Measurements from ENCODE around the gene MMP25.
"Not testable (repeated sequence)": the region's sequence is repeated elsewhere in the genome, so short reads cannot be mapped to it uniquely, and the experiment has no call there.

The MMP25 gene

DNA sequence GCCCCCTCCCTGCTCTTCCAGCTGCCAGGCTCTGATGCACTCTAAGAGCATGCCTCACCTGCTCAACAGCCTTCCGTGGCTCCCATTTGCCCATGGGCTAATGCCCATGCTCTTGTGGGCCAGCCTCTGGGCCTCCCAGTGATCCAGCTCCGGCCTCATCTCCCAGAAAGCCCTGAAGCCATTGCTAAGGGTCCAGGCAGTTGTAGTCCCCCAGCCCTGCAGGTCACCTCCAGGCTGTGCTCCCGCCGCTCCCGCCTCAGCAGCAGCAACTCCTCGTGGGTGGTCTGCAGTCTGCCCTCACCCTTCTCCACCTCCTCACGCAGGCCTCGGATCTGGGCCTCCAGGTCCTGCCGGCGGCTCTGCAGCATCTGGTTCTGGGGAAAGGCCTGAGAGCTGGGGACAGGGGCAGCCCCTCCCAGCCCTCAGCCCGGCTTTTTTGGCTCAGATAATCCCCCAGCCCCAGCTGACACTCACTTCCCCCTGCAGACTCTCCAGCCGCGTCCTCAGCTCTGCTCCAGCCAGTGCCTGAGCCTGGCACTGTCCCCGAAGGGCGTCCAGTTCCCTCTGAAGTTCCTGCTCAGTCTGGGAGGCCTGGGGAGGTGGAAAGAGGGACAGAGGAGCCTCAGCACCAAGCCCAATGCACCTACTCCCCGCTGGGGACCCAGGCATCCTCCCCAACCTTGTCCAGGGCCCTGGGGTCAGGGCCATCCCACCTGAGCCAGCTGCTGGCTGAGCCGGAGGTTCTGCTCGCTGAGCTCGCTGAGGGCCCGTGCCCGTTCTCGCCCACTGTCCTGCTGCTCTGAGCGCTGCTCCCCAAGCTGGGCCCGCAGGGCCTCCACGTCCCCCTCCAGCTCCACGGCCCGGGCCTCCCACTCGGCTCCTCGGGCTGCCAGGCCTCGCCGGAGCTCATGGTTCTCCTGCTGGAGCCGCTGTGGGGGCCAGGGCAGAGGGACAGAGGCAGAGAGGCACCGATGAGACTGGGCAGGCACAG, 15.8 kb upstream of the MMP25 start:
- DNase-seq = no peak

DNA sequence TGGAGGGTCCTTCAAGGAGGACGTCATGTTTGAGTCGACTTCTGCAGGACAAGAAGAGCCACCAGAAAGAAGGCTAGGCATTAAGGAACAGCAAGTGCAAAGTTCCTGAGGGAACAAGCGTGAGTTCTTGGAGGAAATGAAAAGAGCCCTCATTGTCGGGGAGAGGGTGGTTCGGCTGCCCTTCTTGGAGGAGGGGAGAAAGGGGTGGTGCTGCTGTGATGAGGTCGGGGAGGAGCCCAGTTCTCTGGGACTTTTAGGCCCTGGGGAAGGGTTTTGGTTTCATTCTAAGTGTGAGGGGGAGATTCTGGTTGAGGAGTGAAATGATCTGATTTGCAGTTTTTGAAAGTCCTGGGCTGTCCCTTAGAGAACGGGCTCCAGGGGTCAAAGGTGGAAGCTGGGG, 13.7 kb upstream of the MMP25 start:
- no peak for DNase-seq

DNA sequence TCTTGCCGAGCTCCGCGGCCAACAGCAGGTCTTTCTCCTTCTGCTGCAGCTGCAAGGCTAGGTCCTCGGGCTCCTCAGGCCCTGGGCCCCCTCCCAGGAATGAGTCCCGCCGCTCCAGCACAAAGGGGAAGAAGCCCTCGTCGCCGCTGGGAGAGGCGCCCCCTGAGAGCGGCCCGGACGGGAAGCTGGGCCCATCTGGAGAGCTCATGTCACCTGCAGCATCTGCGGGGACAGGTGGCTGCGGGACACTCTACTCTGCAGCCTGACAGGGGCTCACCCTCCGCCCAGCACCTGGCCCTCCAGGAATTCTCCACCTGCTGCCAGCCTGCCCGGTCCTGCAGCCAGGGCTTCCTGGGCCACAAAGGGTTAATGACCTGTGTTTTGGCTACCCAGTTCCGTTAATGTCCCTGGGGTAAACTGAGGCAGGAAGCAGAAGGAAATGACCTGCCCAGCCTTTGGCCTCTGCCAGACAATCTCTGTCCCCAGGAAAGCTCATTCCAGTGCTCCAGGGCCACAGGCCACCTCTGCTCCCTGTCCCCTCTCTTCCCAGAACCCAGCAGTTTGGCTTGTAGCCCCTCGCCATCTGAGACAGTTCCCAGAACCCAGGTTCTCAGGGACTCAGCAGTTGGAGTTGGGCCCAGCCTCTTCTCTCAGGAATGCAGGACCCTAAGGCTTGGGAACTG, 10.9 kb upstream of the MMP25 start:
- no peak for DNase-seq

DNA sequence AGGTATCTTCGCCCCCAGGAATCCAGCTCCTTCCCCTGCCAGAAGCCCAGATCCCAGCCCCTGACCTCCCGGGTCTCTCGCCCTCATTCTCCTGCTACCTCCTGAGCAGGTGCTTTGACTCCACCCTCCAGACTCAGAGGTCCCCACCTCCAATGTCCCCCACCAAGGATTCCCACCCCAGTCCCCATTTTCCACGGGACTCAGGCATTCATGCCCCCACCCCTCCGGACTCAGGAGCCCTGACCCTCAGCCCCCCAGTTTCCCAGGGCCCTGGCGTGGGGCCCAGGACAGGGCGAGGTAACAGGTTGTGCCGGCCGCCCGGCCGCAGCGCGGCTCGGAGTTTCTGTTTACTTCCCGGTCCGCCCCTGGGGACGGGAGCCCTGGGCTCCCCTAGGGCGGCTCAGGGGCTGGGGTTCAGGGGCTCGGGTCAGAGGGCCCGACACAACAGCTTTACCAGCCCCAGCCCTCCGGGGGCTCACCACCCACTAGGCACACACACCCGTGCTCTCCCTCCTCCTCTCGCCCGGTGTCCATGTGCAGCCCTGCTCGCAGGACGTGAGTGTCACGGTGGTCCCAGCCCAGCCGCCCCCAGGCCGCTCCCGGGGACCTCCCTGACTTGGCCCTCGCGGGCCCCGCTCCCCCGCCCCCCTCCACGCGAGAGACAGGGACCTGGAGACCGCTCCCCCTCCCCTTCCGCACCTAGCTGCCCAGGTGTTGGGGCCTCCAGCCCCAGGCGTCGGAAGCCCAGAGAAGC, 10.2 kb upstream of the MMP25 start:
- no peak for DNase-seq

DNA sequence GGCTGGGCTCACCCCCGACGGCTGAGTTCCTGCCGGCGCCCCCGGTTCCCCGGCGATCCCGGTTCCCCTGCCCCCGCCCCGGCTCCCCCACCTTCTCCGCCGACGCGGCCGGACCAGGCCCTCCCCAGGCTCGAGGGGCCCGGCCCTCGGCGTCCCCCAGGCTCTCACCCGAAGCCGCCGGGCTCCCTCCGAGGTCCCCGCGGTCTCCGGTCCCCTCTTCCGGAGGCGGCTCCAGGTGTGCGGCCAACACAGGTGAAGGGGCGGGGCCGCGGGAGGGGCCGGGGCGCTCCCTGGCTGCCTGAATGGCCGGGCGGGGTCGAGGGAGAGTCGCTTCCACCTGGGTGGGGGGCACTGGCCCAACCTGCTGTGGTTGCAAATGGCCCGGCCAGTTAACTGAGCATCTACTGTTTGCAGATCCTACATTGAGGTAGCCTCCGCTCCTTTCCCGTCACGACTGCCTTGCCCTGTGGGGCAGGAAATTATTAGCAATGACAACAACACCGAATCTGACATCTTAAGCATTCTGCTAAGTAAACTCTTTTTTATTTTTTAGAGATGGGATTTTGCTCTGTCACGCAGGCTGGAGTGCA, 9.5 kb upstream of the MMP25 start, which contains the start of gene BICDL2:
BICDL2 (minus strand) TSS at position 219 of the 590 bp plus-strand sequence. CDS start 1,448 bp downstream, outside the sequence.
- DNase-seq = no peak

DNA sequence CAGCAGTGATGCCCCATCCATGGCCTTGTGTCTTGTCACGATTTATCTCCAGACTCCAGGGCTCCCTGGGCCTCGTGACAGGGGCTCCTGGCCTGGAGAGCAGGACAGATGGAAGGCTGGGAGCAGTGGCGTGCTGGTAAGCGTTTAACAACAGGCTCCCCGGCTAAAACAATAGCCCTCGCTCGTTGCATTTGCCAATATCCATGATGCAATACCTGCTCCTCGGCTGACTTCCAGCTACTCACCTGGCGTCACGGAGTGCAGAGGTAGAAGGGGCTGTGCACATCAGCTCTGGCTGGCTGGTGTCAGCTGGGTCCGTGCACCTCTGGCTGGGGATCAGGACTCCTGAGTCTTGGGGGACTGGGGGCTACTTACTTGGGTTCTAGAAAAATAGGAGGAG, 8.1 kb upstream of the MMP25 start:
- DNase-seq = no peak

DNA sequence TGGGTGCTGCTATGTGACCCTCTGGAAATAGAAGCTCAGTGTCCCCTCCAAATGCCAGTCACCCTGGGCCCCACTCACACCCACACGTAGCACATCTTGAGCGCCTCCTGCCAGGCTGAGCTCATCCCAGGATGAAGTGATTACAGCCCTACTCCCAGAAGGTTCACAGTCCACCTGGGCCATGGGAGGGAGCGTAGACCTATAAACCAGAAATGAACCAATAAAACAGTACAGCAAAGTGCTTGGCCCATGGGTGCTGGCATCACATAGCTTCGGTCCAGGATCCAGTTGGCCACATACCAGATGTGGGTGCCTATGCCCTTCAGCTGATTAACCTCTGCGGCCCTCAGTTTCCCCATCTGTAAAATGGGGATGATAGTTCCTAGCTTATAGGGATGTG, 7.5 kb upstream of the MMP25 start:
- DNase-seq = no peak

DNA sequence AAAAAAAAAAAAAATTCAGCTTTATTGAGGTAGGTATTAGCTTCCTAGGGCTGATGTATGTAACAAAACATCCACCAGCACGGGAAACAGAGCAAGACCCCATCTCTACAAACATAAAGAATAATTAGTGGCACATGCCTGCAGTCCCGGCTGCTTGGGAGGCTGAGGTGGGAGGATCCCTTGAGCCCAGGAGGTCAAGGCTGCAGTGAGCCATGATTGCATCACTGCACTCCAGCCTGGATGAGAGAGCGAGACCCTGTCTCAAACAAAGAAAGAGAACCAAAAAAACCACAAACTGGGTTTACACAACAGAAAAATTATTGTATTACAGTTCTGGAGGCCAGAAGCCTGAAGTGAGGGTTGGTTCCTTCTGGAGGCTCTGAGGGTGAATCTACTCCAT, 4.0 kb upstream of the MMP25 start:
- no peak for DNase-seq

DNA sequence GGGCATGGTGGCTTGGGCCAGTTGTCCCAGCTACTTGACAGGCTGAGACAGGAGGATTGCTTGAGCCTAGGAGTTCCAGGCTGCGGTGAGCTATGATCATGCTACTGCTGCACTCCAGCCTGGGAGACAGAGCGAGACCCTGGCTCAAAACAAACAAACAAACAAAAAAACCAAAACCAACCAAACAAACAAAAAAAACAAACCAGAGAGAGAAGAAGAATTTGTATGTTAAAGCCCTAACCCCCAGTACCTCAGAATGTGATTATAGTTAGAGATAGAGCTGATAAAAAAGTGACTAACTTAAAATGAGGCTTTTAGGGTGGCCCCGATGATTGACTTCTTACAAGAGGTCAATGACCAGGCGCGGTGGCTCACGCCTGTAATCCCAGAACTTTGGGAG, 1.7 kb upstream of the MMP25 start:
- DNase-seq = no peak

DNA sequence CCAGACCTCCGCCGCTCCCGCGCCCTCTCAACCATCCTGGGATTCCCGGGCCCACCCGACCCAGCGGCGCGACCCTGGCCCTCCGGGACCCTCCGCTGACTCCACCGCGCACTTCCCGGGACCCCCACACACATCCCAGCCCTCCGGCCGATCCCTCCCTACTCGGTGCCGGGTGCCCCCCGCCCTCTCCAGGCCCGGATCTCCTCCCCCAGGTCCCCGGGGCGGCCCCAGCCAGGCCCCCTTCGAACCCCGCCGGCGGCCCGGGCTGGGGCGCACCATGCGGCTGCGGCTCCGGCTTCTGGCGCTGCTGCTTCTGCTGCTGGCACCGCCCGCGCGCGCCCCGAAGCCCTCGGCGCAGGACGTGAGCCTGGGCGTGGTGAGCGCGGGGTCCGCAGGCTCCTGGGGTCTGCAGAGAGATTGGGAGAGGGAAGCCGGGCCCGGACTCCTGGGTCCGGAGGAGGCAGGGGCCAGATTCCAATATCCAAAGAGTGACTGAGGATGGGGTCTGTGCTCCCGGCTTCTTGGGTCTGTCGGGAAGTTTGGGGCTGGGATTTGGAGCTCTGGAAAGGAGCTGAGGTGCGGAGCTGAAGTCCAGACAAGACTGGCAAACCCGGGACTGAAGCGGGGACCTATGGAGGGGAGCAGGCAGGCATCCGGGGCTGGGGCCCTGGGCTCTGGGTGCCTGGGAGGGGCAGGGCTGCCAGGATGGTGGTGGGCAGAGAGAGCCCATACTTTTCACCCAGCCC, 453 bp downstream of the MMP25 start:
- no peak for DNase-seq

DNA sequence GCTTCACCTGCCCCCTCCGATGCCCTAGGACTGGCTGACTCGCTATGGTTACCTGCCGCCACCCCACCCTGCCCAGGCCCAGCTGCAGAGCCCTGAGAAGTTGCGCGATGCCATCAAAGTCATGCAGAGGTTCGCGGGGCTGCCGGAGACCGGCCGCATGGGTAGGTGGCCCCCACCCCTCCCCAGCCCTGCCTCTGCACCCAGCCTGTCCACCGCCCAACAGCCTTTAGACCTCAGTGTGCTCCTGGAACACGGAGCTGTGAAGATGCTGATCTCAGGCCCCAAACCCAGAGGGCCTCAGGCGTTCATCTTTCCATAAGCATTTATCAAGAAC, 993 bp downstream of the MMP25 start:
- DNase-seq = no peak

DNA sequence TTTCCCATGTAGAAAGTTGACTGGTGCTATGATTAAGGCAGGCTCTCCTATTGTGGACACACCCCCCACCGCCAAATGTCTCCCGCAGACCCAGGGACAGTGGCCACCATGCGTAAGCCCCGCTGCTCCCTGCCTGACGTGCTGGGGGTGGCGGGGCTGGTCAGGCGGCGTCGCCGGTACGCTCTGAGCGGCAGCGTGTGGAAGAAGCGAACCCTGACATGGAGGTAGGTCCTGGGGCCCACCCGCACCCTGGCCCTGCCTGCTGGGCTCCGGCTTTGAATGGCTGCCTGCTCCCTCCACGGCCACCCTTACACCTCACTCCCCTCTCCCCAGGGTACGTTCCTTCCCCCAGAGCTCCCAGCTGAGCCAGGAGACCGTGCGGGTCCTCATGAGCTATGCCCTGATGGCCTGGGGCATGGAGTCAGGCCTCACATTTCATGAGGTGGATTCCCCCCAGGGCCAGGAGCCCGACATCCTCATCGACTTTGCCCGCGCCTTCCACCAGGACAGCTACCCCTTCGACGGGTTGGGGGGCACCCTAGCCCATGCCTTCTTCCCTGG, 3.6 kb downstream of the MMP25 start:
- DNase-seq = no peak

DNA sequence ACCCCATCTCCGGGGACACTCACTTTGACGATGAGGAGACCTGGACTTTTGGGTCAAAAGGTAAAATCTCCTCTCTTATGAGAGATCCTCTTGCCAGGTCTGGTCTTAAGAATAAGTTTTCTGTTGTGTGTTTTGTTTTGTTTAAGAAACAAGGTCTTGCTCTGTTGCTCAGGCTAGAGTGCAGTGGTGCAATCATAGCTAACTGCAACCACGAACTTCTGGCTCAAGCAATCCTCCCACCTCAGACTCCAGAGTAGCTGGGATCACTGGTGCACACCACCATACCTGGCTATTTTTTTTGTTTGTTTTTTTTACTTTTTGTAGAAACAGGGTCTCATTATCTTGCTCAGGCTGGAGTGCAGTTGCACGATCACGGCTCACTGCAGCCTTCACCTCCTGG, 4.1 kb downstream of the MMP25 start:
- DNase-seq = no peak

DNA sequence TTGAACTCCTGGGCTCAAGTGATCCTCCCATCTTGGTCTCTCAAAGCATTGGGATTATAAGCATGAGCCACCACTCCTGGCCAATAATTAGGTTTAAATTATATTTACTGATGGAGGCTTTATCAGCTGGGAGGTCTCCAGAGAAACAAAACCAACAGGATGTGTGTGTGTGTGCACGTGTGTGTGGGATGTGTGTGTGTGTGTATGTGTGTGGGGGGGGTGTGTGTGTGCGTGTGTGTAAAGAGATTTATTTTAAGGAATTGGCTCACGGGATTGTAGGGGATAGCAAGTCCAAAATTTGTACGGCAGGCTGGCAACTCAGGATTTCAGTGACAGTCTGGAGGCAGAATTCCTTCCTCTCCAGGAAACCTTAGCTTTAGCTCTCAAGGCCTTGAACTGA, 4.6 kb downstream of the MMP25 start:
- DNase-seq = no peak

DNA sequence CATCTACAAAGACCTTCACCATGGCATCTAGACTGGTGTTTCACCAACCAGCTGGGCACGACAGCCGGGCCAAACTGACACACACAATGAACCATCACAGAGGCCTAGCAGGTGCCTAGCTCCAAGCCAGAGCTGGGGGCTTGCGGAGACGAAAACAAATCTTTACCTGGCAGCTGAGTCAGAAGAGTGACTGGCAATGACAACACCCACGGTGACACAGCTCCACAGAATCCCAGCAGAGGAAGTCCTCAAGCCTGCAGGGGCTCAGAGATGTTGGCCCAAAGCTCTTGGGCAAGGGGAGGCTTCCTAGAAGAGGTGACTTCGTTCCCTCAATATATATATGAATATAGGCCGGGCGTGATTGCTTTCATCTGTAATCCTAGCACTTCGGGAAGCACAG, 5.1 kb downstream of the MMP25 start:
- no peak for DNase-seq

DNA sequence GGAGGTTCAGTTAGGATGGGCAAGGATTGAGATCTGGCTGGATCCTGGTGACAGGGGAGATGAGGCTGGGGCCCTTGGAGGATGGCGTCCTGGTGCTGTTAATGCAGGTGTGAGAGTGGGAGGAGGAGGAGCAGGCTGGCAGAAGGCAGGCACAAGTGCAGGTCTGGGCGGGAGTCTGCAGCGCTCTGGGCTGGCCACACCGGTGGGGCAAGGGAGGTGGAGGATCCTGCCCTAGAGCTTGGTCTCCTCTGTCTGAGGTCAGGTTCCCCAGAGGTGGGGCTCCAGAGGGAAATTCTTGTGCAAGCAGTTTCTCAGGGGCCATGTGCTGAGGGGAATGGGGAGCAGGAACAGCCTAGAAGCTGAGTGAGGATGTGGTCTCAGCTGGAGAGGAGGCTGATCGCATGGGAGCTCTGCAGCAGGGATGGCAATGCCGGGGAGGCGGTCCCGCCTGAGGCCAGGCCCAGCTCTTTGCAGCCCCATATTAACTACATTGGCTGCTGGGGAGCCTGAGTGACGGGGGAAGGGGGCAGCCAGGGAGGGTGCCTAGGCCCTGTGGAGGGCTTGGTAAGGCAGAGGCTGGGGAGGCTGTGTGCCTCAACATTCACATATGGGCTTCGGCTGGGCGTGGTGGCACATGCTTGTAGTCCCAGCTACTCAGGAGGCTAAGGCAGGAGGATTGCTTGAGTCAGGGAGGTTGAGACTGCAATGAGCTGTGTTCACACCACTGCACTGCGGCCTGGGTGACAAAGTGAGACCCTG, 6.4 kb downstream of the MMP25 start:
- not testable (repeated sequence) for DNase-seq

DNA sequence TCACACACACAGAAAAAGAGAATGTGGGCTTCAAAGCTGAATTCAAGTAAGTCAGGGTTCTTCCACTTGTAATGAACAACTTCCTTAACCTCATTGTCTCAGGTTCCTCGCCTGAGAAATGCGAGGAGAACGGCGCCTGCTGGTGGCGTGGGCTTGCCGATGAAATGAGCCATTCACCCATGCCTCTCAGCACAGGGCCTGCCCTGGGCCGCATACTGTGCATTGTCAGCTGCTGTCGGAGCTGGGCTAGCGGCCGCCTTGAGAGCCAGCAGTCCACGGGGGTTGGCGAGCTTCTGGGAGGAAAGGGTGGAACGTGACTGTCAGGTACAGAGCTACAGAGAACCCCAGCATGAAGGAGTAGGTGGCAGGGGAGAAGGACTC, 7.0 kb downstream of the MMP25 start:
- not testable (repeated sequence) for DNase-seq

DNA sequence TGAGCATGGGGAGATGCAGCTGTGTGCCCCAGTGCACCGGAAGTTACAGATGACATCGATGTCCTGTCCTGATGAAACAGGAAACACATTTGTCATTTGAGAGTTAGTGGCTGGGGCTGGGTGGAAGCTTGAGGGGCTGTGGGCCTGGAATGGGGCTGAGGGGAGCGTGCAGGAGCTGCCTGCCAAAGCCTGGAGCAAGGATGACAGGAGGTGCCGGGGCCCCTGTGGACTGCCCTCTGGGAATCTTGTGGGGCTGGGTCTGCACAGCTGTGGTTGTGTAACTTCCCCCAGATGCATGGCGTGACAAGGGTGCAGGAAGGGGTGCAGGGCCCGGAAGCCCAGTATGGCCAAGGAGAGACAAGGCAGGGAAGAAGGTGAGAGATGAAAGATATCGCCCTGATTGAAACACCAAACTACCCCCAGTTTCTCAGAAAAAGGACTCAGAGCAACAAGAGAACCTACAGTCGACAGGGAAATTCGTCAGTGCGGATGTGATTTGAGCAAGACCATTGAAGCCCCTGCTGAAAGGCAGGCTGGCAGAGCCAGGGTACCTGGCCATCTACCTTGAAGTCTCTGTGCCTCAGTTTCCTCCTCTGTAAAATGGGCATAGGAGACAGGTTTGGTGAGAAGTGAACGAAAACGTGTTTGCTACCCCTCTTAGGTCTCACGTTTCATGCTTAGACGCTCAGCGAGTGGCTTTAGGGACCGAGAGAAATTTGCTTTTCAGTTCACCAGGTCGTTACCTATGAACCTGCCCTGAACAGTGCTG, 8.8 kb downstream of the MMP25 start:
- no peak for DNase-seq

DNA sequence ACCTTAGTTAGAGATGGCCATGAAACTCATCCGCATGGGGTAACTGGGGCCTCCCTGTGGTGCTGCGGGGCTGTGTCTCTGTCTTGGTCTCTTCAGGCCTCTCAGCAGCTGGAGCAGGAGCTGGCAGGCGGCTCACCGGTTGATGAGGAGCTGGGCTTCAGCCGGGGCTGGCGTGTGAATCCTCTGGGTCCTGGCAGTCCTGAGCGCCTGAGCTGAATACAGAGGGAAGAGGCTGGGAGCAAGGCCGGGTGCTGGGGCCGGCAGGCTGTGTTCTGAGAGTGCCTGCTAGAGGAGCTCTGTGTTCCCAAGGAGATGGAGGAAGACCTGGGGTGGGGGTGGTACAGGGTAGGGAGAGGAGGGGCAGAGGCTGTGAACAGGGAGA, 9.4 kb downstream of the MMP25 start:
- DNase-seq = not testable (repeated sequence)

Measured in activated CD4-positive, alpha-beta T cell treated with anti-CD3 and anti-CD28 coated beads, Interleukin-2, amount 50 U/mL, for 1 hour (primary cell).